ENCODE results near the gene KLHDC4.

DNA sequence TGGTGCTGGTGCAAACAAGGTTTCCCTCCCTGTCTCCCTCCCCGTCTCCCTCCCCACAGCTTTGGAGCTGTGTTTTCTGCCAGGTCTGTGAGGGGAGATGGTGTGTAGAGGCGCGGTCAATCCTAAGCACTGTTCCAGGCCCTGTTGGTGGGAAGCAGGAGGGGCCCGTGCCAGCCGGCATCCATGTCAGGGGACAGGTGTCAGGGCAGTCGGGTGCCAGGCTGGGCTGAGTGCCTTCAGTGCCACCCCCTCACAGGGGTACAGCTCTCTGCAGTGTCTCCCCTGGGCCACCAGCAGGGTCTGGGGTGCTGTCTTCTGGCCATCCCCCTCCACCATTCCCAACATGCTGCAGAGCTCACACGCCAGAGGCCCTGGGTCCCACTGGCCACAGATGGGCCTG lies 73.6 kb downstream of the KLHDC4 start:
- TF ChIP-seq, protein P1, sequence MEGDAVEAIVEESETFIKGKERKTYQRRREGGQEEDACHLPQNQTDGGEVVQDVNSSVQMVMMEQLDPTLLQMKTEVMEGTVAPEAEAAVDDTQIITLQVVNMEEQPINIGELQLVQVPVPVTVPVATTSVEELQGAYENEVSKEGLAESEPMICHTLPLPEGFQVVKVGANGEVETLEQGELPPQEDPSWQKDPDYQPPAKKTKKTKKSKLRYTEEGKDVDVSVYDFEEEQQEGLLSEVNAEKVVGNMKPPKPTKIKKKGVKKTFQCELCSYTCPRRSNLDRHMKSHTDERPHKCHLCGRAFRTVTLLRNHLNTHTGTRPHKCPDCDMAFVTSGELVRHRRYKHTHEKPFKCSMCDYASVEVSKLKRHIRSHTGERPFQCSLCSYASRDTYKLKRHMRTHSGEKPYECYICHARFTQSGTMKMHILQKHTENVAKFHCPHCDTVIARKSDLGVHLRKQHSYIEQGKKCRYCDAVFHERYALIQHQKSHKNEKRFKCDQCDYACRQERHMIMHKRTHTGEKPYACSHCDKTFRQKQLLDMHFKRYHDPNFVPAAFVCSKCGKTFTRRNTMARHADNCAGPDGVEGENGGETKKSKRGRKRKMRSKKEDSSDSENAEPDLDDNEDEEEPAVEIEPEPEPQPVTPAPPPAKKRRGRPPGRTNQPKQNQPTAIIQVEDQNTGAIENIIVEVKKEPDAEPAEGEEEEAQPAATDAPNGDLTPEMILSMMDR (conservative IDR thresholded peaks at IDR 0.05 in 1 of 2, IDR thresholded peaks at IDR 0.05 in 1 of 2; ENCODE audit: extremely low read depth in 1 of 2, insufficient read depth in 1 of 2, low read depth in 1 of 2, low read length in 2 of 2) = no peak
- no peak for TF ChIP-seq EZH2 (IDR thresholded peaks at IDR 0.05; ENCODE audit: borderline replicate concordance, low read length)

Measured in mammary epithelial cell (primary cell).